Measurements from ENCODE around the gene TUBGCP2. TPM values are rescaled to one million over a fixed set of nuclear protein-coding genes. Genes with fewer than 3 reads are reported as not detected.

TUBGCP2 gene
- total and polyA plus RNA-seq, 9 of the 15 experiments (the other 6 are each of a cell fraction or from before 2014, with no cell fraction given), result 4.3 to 56.6 (median 28.4) TPM

DNA sequence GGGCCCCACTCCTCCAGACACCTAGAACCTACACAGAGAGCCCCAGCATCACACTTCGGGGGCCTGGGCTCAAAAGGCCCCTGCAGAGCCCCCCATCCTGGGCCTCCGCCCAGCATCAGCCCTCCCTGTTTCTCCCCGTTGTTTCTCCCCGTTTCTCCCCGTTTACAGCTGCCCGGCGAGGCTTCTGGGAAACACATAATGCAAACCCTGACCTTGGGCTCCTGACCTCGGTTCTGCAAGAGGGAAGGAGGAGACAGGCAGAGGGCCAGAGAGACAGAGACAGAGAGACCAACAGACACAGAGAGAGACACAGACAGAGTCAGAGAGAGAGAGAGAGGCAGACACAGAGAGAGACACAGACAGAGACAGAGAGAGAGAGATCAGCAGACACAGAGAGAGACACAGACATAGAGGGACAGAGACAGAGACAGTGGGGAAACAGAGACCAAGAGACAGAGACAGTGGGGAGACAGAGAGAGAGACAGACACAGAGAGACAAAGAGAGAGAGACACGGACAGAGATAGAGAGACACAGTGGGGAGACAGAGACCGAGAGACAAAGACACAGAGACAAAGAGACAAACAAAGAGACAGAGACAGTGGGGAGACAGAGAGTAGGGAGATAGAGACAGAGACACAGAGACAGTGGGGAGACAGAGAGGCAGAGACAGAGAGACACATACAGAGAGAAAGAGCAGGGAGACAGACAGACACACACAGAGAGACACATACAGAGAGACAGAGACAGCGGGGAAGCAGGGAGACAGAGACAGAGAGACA lies 58.5 kb downstream of the TUBGCP2 start (continued):
- TF ChIP-seq ZNF740 (CRISPR knock-in tag; IDR thresholded peaks at IDR 0.05) (no peak), ZNF740 (tag; IDR thresholded peaks at IDR 0.05) (no peak), TSC22D4 (tag; IDR thresholded peaks at IDR 0.05) (no peak), KDM2B (CRISPR knock-in tag; IDR thresholded peaks at IDR 0.05) (no peak), HDAC1 (IDR thresholded peaks at IDR 0.05) (peak in 1 of 2 experiments; percentile 35; a peak in 2 of 4 replicates), ARID2 (IDR thresholded peaks at IDR 0.05) (0 out of 2 replicates have a peak, but pooled peaks have one; percentile 29)

GRCh38 chr10:133249094-133249780 lies 59.4 kb downstream of the TUBGCP2 start:
- POLR2A ChIA-PET, result no interaction called here
- TF ChIP-seq E2F6 (IDR thresholded peaks at IDR 0.05; ENCODE audit: borderline replicate concordance in 1 of 2, extremely low read depth in 1 of 2, insufficient read depth in 1 of 2, insufficient read length in 1 of 2, low read depth in 1 of 2, low read length in 1 of 2, poor library complexity in 1 of 2, severe bottlenecking in 1 of 2) (no peak), CSDE1 (IDR thresholded peaks at IDR 0.05) (no peak), EZH2 (IDR thresholded peaks at IDR 0.05; ENCODE audit: borderline replicate concordance, low read depth, low read length) (no peak)
- TF ChIP-seq, protein P1, sequence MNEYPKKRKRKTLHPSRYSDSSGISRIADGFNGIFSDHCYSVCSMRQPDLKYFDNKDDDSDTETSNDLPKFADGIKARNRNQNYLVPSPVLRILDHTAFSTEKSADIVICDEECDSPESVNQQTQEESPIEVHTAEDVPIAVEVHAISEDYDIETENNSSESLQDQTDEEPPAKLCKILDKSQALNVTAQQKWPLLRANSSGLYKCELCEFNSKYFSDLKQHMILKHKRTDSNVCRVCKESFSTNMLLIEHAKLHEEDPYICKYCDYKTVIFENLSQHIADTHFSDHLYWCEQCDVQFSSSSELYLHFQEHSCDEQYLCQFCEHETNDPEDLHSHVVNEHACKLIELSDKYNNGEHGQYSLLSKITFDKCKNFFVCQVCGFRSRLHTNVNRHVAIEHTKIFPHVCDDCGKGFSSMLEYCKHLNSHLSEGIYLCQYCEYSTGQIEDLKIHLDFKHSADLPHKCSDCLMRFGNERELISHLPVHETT (CRISPR knock-in tag; conservative IDR thresholded peaks at IDR 0.05 in 1 of 2, IDR thresholded peaks at IDR 0.05 in 1 of 2), result no peak
- TF ChIP-seq, protein P2, sequence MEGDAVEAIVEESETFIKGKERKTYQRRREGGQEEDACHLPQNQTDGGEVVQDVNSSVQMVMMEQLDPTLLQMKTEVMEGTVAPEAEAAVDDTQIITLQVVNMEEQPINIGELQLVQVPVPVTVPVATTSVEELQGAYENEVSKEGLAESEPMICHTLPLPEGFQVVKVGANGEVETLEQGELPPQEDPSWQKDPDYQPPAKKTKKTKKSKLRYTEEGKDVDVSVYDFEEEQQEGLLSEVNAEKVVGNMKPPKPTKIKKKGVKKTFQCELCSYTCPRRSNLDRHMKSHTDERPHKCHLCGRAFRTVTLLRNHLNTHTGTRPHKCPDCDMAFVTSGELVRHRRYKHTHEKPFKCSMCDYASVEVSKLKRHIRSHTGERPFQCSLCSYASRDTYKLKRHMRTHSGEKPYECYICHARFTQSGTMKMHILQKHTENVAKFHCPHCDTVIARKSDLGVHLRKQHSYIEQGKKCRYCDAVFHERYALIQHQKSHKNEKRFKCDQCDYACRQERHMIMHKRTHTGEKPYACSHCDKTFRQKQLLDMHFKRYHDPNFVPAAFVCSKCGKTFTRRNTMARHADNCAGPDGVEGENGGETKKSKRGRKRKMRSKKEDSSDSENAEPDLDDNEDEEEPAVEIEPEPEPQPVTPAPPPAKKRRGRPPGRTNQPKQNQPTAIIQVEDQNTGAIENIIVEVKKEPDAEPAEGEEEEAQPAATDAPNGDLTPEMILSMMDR (IDR thresholded peaks at IDR 0.05 in 2 of 3, conservative IDR thresholded peaks at IDR 0.05 in 1 of 3; ENCODE audit: insufficient read depth in 2 of 3, low read depth in 1 of 3, low read length in 3 of 3), result peak in 1 of 3 experiments; percentile 25; a peak in 1 of 6 replicates

More at GRCh38 chr10:133249094-133249780, 59.4 kb downstream of the TUBGCP2 start:
- BruUV-seq (replicated peaks), result no TSS peak
- no peak overlapping the region for H3K4me2 ChIP-seq (ENCODE audit: insufficient read depth, low read length)
- intact Hi-C loops (cut with micrococcal nuclease) (loop anchor here (5.0 kb wide), 1 partner anchor 107 kb away; no protein-coding TSS in a partner anchor), in situ Hi-C loops (cut with MboI) (loop anchor here (5.0 kb wide), 2 partner anchors 58 to 102 kb away; partner anchors contain the start of genes TUBGCP2 and ZNF511)
- H3K4me1 ChIP-seq (replicated peaks in 1 of 2; ENCODE audit: control insufficient read depth in 2 of 2, insufficient read depth in 2 of 2, low read length in 2 of 2), result peaks cover 32 to 79% of the 10 kb centered on the region in 2 experiments
- H2AFZ ChIP-seq (ENCODE audit: low read depth, low read length), result peak overlapping the region; percentile 84; the same call in 1 of the 2 replicates
- no peak for DNase-seq (ENCODE audit: extremely low read depth in 1 of 4, low spot score in 3 of 4)
- H3K4me3 ChIP-seq, result no peak overlapping the region
- no peak for FAIRE-seq
- no peaks in the 10 kb centered on the region for H3K9me3 ChIP-seq (replicated peaks; ENCODE audit: control insufficient read depth, insufficient read depth, low read depth, low read length)
- H3K79me2 ChIP-seq (ENCODE audit: control insufficient read depth, insufficient read depth, low read length), result no peaks in the 10 kb centered on the region
- H4K20me1 ChIP-seq (replicated peaks; ENCODE audit: control insufficient read depth, insufficient read depth, low read length), result no peaks in the 10 kb centered on the region
- CTCF ChIA-PET (ENCODE audit: low intra/inter-chr PET ratio), result no interaction called here
- H3K9me1 ChIP-seq (ENCODE audit: control insufficient read depth, insufficient read depth, low read length), result no peaks in the 10 kb centered on the region
- WGBS (ENCODE audit: insufficient coverage, low coverage, missing lambda C conversion rate), result 52% methylated on average over 10 of the region's 21 CpGs
- ATAC-seq, result no peak
- H3K27me3 ChIP-seq (ENCODE audit: control insufficient read depth in 2 of 2, insufficient read depth in 2 of 2, low read length in 2 of 2), result no peaks in the 10 kb centered on the region; a peak in 1 of 5 replicates
- H3K27ac ChIP-seq (ENCODE audit: extremely low read depth, low read depth, low read length), result no peak overlapping the region
- H3K9ac ChIP-seq (ENCODE audit: insufficient read depth in 1 of 2, low read depth in 2 of 2, low read length in 2 of 2), result 0 out of 4 replicates have a peak overlapping the region, but pooled peaks of 1 of the 2 experiments have one; percentile 20
- no peaks in the 10 kb centered on the region for H3K36me3 ChIP-seq (ENCODE audit: control insufficient read depth, insufficient read depth, low read length)
